HuH-7 (cell line): Measurements from ENCODE around the gene ANAPC5.
"Not testable (repeated sequence)": the region's sequence is repeated elsewhere in the genome, so short reads cannot be mapped to it uniquely, and the experiment has no call there.

Source experiments
- DNase-seq: peaks from one replicate; pipeline ENCODE4 v3.0.0; 2011; ENCODE audit warnings: low spot score

The ANAPC5 gene

GRCh38 chr12:121351820-121352681, at the start of gene ANAPC5:
TSS of gene ANAPC5 (minus strand) at chr12:121352411. CDS start at chr12:121352340, 71 bp downstream.
- DNase-seq = peak; percentile 84

GRCh38 chr12:121400332-121401139, 48.3 kb upstream of the ANAPC5 start:
- peak; percentile 11 for DNase-seq

GRCh38 chr12:121399391-121400331, 47.5 kb upstream of the ANAPC5 start, which contains the start of gene RNF34:
TSS of gene RNF34 (plus strand) at chr12:121400118. CDS start at chr12:121400213, 95 bp downstream.
- DNase-seq = peak; percentile 89

GRCh38 chr12:121398355-121398754, 46.1 kb upstream of the ANAPC5 start:
- DNase-seq = no peak

- no peak for DNase-seq
These were observed 45.3 kb upstream of the ANAPC5 start for GRCh38 chr12:121397521-121397920.

GRCh38 chr12:121392325-121392716, 40.1 kb upstream of the ANAPC5 start:
- no peak for DNase-seq

- DNase-seq = no peak
These were observed 39.6 kb upstream of the ANAPC5 start for GRCh38 chr12:121391619-121392324.

GRCh38 chr12:121390856-121391255, 38.6 kb upstream of the ANAPC5 start:
- no peak for DNase-seq

GRCh38 chr12:121388421-121388981, 36.3 kb upstream of the ANAPC5 start:
- no peak for DNase-seq

- not testable (repeated sequence) for DNase-seq
These were observed 32.7 kb upstream of the ANAPC5 start for GRCh38 chr12:121384891-121385290.

GRCh38 chr12:121383601-121384021, 31.4 kb upstream of the ANAPC5 start:
- DNase-seq = no peak

- no peak for DNase-seq
These were observed 27.7 kb upstream of the ANAPC5 start for GRCh38 chr12:121379945-121380344.

GRCh38 chr12:121378736-121379135, 26.5 kb upstream of the ANAPC5 start:
- no peak for DNase-seq

- DNase-seq = peak; percentile 24
These were observed 24.8 kb upstream of the ANAPC5 start for GRCh38 chr12:121376754-121377697.

GRCh38 chr12:121374945-121375584, 22.9 kb upstream of the ANAPC5 start:
- not testable (repeated sequence) for DNase-seq

GRCh38 chr12:121374336-121374735, 22.1 kb upstream of the ANAPC5 start:
- DNase-seq = not testable (repeated sequence)

- no peak for DNase-seq
These were observed 21.5 kb upstream of the ANAPC5 start for GRCh38 chr12:121373755-121374154.

- no peak for DNase-seq
These were observed 19.2 kb upstream of the ANAPC5 start for GRCh38 chr12:121371404-121371803.

GRCh38 chr12:121366063-121366459, 13.8 kb upstream of the ANAPC5 start:
- no peak for DNase-seq
